HG02852 (cell line): ENCODE data around the gene COL5A1.

ENCODE experiments used
- ATAC-seq: cut with Tn5 transposase; IDR thresholded peaks from one replicate; pipeline ENCODE4 v1.9.1; 2021; ENCODE audit warnings: mild to moderate bottlenecking, moderate library complexity; ENCODE audit not compliant: unreplicated experiment

The COL5A1 gene

GRCh38 chr9:134641173-134641989, at the start of gene COL5A1:
TSS of gene COL5A1 (plus strand) at chr9:134641803. CDS start at chr9:134642188, 385 bp downstream.
- ATAC-seq: no peak

GRCh38 chr9:134592018-134592818, 49.4 kb upstream of the COL5A1 start:
- ATAC-seq: no peak

DNA sequence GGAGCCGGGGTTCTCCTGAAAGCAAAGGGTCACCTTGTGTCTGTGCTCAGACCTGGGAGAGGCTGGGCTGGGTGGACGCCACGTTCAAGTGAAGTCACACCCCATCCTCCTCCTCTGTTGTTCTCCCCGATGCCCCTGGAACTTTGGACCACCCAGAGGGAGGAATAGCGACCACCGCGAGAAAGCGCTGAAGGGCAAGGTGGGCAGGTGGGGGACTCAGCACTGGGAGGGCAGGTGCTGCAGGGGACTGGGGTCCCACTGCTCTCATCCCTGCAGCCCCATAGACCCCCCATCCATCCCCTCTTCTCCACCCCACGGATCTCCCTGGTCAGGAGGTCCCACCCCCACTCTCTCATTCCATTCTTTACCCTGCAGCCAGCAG, 48.8 kb upstream of the COL5A1 start:
- no peak for ATAC-seq

DNA sequence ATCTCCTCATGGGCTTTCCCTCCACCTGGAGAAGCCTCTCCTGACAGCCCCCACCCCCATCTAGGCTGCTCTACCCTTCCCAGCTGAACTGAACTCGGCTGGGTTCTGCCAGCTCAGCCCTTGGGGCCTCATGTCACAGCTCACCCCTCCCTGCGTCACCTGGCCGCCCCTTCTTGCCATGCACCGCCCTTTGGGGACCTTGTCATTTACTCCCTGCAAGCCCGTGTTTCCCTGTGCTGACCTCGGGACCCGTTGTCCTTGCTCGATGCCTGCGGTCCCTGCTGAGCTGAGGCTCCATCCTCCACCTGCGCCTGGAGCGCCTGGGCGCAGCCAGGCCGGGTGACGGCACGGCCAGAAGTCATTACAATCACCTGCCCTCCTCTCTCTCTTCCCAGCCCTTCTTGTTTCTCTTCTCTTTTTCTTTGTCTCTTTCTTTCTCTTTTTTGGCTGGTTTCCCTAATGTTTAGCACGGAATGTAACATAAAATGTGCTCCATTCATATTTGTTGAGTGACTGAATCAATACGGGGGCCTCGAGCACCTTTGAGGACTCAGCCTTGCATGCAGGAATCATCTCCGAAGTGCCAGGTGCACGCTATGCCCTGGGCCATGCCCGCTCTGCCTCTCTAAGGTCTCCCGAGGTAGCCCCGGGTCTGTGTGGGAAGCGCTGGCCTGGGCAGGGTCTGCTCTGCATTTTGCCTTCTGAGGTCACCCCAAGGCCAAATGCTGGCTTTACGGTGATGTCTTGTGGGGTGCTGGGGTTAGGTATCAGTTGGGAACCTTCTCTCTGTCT, 48.1 kb upstream of the COL5A1 start:
- no peak for ATAC-seq

DNA sequence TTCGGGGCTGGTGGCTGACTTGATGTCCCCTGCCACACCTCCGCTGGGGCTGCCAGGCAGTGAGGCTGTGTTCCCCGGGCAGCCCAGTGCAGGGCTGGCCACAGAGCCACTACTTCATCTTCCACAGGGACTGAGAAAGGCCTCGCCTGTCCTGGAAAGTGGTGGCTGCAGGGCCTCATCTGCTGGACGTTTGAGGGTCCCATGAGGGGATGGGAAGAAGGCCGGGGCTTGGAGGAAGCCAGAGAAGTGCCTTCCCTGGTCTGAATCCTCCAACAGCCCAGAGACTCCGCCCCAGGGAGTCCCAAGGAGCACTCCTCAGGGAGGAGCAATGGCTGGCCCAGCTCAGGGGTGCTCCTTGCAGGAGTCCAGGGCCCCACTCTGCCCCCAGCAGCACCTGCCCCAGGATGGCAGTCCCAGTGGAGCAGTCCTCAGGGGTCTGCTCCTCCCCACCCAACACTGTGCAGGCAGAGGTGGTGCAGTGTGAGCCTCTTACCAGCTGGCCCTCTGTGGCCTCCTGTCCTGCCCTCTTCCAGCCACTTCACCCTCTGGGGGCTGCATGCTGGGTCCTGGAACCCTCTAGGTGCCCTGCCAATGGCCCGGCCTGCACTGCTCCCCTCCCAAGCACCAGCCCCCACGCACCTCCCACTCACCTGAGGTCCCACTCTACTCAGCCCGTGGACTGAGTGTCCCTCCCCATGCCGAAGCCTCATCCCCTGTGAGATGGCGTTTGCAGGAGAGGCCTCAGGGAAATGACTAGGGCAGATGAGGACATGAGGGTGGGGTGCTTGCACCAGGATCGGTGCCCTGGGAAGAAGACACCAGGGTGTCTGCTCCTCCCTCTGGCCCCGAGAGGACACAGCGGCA, 47.3 kb upstream of the COL5A1 start:
- no peak for ATAC-seq

GRCh38 chr9:134595014-134595413, 46.6 kb upstream of the COL5A1 start:
- no peak for ATAC-seq

DNA sequence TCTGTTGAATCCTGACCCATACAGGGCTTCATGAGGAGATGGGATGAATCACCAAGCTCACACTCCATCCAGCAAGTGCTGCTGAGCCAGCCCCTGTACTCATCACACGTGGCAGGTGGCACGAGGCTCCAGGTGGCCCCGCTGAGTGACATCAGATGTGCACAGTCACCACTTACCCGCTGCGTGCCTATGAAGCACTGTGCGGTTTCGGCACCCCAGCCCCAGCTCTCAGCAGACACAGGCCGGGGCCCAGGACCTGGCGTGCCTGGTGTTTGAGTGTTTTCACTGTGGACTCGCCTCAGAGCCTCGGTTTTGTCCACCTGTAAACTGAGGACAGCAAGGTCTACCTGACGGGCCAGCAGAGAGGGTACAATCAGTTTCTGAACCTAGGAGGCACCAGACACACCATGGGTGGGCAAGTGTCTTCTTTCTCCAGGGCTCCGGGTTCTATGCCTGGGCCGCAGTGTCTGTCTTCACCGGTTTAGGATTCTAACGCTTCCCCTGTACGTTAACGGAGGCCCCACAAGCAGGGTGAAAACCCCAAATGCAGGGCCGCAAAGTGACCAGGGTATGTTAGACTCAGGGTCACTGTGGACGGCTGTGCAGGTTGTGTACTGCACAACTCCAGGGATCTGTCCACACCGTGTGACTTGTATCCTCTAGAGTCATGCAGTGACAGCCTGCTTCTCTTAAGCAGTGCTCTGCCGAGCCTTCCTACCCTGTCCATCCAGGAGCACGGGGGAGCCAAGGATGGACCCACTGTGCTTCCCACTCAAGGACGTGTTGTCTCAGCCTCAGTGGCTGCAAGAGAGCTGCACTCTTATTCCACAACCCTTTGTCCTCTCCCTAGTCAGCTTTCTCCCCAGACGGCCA, 44.3 kb upstream of the COL5A1 start:
- no peak for ATAC-seq

DNA sequence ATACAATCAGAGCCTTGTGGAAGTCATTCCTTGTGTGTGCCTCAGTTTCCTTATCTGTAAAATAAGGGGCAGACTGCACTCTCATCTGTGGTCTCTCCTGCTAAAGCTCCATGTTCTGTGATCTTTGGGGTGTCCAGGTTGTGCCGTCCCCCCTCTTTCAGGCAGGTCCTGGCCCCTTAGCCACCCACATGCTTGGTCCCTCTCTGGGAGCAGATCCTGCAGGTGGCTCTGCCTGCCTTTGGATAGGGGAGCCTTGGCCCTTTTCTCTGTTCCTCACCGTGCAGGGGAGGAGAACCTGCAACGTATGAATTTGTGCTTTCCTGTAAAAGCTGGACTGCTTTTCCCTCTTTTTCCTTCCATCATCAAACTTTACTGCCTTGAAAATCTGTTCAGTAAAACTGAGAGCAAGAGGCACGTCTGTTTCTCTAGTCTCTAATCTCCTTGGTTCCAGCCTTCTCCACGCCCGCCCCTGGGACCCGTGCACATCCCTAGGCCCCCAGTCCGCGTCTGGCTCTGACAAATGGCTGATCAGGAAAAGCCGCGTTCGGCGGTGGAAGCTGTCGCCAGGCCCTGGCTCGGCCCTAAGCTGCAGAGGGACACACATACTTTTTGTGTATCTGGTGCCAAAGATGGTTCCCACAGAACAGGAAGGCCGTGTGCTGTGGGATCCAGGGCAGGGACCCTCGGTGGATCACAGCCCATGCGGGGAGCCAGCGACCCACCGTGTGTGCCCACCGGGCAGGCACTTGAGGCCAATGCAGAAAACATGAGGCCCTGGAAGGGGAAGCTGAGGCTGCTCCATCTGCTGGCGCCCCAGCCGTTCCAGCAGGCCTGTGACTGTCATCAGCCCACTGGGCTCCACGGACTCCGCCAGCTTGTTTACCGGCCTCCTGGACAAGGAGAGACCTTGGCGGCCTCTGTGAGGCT, 43.4 kb upstream of the COL5A1 start:
- no peak for ATAC-seq

DNA sequence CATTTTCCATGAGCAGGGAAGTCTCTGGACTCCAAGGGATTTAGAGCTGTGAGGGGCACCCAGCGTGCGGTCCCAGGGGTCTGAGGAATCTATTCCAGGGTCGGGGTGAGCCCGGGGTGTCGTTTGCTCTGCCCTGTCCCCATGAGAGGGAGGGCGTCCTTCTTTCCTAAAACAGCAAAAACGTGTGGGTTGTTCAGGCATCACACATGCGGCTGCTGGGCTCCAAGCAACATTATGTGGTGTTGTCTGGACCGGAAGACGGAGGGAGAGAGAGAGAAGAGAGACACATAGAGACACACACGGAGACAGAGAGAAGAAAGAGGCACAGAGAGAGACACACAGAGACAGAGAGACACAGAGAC, 42.7 kb upstream of the COL5A1 start:
- ATAC-seq: no peak

DNA sequence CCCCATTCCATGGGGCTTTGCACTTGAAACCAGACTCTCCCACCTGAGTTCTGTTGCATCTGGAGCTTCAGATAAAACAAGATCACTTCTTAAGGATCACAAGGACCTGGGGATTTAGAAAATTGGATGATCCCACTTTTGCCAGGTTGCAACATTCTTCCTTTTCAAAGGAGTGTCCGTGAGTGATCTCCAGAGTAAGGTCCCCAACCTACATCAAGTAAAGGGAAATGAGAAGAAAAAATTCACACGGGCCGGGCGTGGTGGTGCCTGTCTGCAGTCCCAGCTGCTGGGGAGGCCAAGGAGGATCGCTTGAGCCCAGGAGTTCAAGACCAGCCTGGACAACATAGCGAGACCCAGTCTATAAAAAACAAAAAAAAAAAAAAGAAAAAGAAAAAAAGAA, 41.2 kb upstream of the COL5A1 start:
- ATAC-seq: no peak

DNA sequence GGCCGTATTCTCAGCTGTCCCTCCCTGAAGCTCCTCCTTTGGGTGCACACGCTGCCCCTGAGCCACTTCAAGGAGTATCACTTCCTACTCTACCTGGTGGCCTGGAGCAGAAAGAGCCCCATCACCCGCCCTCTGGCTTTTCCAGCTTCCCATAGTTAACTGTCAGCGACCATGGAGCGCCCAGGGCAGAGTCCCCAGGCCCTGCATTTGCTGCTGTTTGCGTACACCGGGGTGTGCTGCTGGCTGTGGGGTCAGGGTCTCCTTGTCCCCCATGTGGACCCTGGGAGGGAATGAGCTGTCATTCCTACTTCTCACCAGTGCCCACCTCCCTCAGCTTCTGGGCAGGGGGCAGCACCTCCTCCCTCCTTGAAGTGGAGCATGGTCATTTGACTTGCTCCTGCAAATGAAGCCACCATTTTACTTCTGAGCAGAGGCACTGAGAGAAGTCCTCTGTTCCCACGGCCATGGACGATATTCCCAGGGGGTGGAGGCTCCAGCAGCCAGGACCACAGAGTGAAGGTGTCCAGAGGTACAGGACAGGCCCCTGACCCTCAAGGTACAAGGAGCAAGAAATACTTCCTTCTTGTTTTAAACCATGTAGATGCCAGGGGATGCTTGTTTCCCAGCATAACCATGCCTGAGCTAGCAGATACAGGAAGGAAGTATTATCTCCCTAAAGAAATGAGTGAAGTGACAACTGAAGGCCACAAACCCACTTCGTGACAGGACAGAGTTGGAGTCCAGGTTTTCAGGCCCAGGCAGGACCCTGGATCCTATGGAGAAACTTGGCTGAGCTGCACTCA, 40.6 kb upstream of the COL5A1 start:
- no peak for ATAC-seq

GRCh38 chr9:134601764-134602163, 39.8 kb upstream of the COL5A1 start:
- no peak for ATAC-seq

DNA sequence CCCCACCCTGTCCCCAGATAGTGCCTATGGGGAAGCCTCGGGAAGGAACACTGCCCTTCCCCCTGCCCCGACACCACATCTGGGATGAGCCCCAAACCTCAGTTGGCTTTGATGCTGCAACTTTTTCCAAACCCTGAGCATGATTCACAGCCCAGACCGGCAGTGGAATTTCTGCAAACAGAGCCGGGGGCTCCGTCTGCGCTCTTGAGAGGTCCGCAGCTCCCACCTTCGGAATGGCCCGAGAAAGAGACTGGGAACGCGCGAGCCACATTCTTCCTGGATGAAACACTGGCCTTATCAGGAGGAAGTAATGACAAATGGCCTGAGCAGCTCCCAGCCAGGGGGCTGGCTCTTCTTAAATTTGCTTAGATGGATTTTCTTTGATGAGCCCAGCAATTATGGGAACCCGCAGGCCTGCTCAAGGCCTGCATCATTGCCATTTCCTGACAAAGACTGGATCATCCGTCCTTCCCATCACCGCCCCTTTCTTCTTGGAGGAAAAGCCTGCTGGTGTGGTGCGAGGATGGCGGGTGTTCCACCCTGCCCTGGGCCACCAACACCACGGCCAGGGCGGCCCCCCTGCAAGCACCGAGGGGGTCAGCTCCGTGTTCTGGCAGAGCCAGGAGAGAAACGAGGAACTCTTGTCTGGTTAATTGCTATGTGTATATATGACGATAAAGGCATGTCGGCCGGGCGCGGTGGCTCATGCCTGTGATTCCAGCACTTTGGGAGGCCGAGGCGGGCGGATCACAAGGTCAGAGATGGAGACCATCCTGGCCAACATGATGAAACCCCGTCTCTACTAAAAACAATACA, 38.8 kb upstream of the COL5A1 start:
- ATAC-seq: no peak

- no peak for ATAC-seq
These were observed 36.8 kb upstream of the COL5A1 start for GRCh38 chr9:134604834-134605233.

GRCh38 chr9:134605351-134605965, 36.1 kb upstream of the COL5A1 start:
- ATAC-seq: no peak

GRCh38 chr9:134605966-134606357, 35.6 kb upstream of the COL5A1 start:
- no peak for ATAC-seq
